Astrocyte (in vitro differentiated cells and primary cell): ENCODE results near the gene PADI2.

Experiments used
- EZH2 ChIP-seq: IDR thresholded peaks from 2 replicates; pipeline ENCODE4 v1.6.1; 2012; ENCODE audit warnings: mild to moderate bottlenecking, low read length, inconsistent platforms; ENCODE audit not compliant: insufficient read depth
- TF ChIP-seq, protein P1 (sequence below): IDR thresholded peaks from 2 replicates; pipeline ENCODE4 v1.5.1; 2011; ENCODE audit warnings: low read depth, mild to moderate bottlenecking, inconsistent platforms, low read length, moderate library complexity; ENCODE audit not compliant: insufficient read depth

DNA sequence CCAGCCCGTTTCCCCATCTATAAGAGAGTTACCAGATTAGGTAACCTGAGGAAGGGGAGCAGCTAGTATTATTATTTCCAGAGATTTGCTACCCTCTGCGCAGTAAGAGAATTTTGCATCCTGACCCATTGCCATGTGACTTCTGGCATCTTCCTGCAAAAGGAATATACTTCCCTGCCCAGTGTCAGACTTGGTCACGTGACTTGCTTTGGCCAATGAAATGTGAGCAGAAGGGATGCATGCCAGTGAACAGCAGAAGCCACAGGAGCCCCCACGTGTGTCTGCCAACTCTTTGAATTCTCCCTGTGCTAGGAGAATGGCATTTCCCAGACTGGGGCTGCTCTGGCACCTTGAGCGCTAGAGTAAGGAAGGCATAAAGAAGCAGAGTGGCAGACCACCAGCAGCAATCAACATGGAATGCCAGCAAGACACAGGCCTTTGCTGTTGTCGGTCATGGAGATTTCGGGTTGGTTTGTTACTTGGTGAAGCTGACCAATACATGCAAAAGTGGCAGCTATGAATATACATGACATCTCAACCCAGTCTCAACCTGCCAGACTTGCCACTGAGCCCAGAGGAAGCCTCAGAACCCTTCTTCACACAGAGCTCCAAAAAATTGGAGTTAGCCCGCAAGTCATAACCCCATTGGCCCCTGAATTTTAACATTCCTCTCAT is 39.0 kb downstream of the PADI2 start:
- TF ChIP-seq, protein P1, sequence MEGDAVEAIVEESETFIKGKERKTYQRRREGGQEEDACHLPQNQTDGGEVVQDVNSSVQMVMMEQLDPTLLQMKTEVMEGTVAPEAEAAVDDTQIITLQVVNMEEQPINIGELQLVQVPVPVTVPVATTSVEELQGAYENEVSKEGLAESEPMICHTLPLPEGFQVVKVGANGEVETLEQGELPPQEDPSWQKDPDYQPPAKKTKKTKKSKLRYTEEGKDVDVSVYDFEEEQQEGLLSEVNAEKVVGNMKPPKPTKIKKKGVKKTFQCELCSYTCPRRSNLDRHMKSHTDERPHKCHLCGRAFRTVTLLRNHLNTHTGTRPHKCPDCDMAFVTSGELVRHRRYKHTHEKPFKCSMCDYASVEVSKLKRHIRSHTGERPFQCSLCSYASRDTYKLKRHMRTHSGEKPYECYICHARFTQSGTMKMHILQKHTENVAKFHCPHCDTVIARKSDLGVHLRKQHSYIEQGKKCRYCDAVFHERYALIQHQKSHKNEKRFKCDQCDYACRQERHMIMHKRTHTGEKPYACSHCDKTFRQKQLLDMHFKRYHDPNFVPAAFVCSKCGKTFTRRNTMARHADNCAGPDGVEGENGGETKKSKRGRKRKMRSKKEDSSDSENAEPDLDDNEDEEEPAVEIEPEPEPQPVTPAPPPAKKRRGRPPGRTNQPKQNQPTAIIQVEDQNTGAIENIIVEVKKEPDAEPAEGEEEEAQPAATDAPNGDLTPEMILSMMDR: no peak
- TF ChIP-seq EZH2: no peak
